GM21381 (cell line): Measurements from ENCODE around the gene GCNA.

Experiments used
- ATAC-seq: cut with Tn5 transposase; IDR thresholded peaks from one replicate; pipeline ENCODE4 v1.9.1; 2021; ENCODE audit warnings: mild to moderate bottlenecking, moderate library complexity; ENCODE audit not compliant: unreplicated experiment

The GCNA gene, protein sequence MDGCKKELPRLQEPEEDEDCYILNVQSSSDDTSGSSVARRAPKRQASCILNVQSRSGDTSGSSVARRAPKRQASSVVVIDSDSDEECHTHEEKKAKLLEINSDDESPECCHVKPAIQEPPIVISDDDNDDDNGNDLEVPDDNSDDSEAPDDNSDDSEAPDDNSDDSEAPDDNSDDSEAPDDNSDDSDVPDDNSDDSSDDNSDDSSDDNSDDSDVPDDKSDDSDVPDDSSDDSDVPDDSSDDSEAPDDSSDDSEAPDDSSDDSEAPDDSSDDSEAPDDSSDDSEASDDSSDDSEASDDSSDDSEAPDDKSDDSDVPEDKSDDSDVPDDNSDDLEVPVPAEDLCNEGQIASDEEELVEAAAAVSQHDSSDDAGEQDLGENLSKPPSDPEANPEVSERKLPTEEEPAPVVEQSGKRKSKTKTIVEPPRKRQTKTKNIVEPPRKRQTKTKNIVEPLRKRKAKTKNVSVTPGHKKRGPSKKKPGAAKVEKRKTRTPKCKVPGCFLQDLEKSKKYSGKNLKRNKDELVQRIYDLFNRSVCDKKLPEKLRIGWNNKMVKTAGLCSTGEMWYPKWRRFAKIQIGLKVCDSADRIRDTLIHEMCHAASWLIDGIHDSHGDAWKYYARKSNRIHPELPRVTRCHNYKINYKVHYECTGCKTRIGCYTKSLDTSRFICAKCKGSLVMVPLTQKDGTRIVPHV

DNA sequence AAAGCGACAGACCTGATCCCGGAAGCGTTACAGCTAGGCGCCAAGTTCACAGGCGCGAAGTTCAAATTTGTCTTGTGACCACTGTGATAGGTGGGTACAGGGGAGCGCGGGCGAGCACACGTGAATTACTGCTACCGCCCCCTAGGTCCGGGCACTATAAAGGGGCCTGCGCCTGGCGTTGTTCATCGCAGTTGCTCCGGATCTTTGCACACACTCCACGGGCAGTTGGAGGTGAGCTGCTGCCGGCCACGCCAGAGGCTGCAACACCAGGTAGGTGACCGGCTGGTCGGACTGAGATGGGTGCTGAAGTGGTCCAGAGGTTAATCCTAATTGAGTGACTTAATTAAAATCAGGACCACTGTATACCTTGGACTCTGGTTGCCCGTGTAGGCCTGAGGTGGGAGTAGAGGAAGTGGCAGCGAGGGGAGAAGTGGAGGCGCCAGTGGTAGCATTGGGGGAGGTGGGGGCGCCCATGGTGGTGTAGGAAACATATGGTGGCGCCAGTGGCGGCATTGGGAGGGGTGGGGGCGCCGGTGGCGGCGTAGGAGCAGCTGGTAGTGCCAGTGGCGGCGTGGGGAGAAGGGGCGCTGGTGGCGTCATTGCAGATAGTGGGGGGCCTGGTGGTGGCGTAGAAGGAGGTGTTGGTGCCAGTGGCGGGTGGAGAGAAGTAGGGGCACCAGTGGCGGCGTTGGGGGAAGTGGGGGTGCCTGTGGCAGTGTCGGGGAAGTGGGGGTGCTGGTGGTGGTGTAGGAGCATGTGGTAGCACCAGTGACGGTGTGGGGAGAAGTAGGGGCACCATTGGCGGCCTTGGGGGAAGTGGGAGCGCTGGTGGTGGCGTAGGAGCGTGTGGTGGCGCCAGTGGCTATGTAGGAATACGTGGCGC, at the start of gene GCNA:
Gene GCNA (plus strand): TSS at position 185 of the 883 bp plus-strand sequence. CDS start 2,385 bp downstream, outside the sequence.
- ATAC-seq, result no peak

DNA sequence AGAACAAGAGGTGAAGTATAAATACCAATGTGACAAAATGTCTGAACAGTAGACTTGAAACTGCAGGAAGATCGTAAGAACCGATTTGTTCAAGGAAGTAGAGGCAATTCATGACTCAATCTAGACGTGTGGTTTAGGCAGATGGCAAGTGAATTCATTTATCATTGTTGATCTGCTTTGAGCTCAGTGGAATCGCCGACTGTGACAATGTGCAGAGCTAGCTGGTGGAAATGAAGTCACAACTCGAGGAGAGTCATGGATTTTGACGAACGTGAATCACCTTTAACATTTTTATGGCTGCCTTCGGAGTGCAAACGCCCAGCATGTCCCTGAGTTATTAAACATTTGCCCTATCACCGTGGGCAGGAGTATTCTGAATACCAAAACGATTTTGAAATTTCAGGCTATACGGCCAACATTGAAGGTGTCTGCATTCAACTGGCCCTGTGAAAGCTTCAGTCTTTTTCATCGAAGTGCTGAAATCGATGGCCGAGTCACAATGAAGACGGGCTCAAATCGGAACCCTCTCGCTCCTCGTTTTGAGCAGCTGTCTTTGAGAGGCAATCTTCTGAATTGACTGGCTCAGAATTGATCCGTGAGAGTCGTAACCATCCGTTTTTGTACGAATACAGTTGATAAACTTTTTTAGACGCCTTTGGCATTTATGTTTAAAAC, 46.0 kb upstream of the GCNA start:
- ATAC-seq, result no peak

DNA sequence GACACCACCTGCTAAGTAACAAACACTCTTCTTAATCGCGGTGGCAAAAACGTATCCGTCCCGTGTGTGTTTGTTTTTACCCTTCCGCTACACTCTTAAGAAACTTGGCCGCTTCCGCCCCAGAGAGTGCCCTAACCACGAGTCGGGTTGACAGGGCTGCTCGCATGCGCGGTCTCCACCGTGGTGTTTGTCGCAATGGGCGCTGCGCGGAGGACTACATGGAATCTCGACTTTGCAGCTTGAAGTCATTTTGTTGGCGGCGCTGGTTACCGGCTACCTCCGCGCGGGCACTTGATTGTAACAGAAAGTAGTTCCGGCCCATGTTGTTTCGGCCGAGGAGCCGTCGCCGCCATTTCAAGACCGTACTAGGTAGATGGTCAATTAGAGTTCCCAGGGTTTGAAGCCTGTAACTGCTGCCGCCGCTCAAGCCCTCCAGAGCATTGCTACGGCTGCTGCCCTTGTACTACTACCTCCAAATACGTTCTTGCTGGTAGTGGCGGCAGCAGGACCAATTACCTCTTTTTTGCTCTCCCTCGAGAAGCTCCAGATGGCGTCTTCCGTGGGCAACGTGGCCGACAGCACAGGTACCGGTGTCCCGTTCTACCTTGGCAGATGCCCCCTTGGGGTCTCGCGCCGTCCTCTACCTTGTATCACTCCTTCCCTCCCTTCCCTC, 45.3 kb upstream of the GCNA start, which contains the start of gene OGT:
Gene OGT (plus strand): TSS at position 352 of the 673 bp plus-strand sequence. CDS start 196 bp downstream, at position 548.
- peak; percentile 82 for ATAC-seq

DNA sequence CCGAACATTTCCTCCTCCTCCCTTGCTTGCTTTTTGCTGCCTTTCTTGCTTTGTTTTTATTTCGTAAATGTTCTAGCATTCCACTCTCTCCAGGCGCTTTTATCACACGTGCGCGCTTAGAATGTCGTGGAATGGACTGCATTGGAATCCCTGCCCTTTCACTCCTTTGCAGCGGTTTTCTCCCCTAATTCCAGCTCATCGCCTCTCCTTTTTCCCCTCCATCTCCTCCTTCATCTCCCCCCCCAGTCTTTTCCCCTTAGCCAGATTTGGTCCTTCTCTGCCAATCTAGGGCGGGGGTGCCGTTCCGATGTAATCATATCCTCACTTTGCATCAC, 44.8 kb upstream of the GCNA start:
- no peak for ATAC-seq

DNA sequence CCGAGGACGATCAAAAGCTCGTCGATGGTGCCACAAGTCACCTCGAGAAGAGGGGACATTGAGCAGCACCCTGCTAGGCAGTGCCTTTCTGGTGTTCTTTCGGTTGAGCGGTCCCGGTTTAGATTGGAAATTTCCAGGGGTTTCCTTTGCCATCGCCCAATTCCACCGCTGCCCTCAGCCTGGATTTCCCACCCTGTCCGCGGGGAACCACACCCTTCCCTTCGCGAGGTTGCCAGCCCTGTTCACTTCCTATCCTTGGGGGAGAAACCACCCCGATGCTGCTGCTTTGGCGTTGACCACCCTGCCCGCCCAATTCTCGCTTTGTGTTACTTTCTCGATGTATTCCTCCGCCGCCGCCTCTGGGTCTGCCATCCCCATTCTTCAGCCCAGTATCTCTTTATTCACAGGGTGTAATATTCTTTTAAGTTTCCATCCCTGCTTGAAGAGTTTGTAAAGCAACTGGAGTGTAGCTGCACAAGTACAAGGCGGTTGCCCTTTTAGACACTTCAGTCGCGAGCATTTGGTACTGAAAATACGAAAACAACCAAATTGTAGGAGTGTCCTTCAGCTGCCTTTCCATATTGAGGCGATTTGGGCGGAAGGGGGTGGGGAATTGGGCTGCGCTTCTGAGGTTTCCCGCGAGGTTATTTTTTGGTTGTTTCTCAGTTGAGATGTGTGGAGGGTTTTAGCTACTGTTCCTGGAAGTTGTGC, 44.2 kb upstream of the GCNA start:
- no peak for ATAC-seq

DNA sequence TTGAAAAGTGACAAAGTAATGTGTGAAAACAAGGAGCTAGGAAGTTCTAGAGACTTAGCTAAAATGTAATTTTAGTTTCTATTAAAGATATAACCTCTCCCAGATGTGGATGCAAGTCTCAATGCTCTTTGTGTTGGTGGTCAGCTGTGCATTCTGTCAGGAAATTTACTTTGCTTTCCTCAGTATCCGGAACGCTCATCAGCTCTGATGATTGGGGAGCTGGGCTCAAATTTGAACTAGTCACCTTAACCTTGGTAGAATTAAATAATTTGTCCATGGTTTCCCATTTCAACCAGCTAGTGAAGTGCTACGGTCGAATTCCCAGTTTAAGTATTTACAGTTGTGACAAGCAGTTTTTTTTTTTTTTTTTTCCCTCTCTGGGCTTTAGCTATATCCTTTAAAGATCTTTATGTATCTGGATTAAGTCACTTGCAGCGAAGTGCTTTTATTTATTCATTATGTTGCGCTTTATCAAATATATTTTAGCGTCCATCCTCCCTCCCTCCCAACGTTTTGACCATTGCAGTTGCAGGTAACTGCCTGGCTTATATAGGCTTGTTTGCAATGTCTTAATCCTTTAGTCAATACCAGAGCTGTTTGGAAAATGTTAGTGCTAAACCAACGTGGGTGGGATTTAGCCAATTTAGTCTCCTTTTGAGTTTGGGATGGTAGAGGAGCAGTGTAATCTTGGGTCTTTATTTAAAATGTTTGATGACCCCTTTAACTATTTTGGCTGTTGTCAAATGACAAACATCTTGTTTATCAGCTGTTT, 43.3 kb upstream of the GCNA start:
- no peak for ATAC-seq

DNA sequence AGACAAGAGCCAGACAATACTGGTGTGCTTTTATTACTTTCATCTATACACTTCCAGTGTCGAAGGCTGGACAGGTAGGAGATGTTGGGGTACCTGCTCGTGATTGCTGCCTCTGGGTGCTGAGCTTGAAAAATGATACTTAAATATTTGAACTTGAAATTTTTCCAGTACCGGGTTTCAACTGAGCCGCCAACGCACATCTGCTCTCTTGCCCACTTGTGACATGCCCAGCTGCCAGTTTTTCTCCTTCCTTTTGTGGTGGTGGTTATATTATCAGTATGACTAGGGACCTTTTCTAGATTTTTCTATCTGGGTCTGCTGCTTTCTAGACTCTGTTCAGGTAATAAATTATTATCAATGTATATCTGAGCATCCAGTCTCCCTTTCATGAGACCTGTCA, 42.0 kb upstream of the GCNA start:
- no peak for ATAC-seq

DNA sequence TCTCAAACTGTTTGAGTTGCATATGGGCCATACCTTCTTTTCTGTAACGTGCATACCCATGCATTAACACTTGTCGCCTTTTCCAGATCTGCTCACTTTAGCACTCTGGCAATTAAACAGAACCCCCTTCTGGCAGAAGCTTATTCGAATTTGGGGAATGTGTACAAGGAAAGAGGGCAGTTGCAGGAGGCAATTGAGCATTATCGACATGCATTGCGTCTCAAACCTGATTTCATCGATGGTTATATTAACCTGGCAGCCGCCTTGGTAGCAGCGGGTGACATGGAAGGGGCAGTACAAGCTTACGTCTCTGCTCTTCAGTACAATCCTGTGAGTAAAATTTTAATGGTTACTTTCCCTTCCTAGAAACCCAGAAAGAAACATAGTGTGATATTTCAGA, 40.5 kb upstream of the GCNA start:
- ATAC-seq, result no peak

DNA sequence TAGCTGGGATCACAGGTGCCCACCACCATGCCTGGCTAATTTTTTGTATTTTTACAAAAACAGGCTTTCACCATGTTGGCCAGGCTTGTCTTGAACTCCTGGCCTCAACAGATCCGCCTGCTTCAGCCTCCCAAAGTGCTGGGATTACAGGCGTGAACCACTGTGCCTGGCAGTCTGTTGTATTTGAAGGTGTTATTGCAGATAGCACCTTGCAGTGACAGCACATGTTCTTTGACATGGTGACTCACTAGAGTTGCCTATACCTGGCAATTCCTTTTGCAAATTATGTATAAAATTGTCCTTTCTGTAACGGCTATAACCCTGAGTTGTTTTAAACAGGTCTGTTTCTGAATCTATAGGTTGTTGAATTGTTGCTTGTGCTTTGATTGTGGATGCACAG, 37.4 kb upstream of the GCNA start:
- no peak for ATAC-seq

DNA sequence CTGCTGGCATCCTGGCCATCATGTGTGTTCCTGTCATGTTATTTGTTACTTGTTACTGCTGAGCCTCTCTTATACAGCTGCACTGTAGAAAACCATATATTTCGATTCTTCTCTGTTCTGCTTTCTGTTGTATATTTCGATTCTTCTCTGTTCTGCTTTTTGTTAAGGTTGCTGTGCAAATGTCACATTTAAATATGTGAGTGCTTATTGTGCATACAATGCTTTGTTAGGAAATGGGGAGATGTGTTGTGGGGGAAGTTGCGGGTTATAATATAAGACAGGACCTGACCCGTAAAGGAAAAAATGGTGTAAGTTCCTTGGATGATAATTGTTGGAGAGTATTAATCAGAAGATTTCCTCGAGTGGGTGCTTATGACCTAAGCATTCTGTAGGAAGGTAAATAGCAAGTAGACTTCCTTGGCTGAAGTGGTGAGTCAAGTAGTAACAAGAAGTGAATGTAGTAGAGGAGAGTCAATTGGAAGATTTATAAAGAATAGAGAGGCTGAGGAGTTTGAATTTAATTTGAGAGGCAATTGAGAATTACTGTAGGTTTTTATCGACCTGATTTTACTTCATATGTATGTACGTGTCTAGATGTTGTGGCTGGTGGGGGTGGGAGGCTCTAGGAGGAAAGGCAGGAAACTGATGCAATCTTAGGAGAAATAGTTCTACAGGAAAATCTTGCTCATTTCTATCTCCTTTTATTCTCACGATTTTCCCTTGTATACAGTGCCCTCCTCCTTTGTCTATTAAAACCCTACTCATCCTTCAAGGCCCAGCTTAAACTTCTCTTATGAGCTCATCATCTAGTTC, 36.8 kb upstream of the GCNA start:
- ATAC-seq, result peak; percentile 78

DNA sequence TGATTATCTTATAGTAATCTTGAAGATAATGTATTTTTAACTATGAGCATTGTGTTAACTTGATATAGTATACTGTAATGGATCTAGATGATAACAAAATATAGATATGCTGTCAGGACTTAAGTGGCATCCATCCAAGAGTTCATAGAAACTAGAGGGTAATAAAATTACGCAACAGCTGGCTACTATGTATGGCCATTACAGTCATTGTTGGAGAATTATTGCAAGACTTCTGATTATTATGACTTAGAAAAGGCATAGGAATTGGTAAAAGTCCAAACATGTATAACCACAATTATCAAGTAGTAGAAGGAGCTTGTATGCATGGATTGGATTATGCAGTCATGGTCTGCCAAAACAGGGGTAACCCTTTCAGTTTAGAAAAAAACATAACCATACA, 35.8 kb upstream of the GCNA start:
- ATAC-seq, result no peak

DNA sequence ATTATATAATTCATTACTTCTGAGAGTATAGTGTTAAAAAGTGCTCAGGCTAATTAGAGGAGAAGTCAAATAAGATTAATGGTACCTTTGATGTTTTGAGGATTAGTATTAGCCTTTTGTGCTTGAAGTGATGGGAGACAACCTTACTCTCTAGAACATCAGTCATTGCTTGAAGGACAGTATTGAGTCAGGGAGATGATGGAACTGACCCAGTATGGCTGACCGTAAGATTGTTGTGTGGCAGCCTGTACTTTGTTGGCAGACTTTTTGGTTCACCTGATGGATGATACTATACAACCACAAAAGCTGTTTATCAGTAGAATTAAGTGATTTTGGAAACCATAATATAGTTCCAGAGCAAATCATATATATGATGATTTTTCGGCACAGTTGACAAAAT, 35.4 kb upstream of the GCNA start:
- no peak for ATAC-seq

DNA sequence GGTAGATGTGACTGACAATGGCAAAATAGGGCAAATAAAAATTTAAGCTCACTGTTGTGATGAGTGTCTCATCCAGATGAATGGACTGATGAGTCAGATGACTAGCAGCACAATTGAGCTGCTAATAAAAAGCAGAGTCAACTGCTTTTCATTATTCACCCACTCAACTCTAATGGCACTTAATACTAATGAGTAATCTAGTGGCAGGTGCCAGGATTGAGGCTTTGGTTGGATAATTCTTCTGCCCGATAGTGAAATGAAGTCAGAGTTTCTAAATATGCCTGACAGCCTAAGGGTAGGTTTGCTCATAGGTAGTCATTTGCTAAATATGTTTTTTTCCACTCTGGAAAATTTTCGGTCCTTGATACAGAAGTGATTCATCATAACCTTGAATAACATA, 34.9 kb upstream of the GCNA start:
- no peak for ATAC-seq

DNA sequence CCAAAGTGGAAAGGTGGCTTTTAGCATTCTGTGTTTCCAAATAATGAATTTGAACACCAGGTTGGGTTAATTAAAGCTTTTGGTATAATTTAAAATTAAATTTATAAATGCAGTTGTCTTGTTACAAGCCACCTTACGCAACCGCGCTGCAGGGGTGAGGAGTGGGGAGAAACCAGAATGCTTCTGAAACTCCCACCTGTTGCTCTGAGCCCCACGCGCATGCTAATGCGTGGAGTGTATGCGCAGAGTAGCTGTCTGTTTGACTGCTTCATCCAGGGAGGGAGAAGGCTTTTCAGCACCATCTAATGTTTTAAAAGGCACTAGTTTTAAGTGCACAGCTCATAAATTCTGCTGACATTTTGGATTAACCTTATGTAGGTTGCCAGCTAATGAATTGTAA, 32.9 kb upstream of the GCNA start:
- ATAC-seq, result no peak

DNA sequence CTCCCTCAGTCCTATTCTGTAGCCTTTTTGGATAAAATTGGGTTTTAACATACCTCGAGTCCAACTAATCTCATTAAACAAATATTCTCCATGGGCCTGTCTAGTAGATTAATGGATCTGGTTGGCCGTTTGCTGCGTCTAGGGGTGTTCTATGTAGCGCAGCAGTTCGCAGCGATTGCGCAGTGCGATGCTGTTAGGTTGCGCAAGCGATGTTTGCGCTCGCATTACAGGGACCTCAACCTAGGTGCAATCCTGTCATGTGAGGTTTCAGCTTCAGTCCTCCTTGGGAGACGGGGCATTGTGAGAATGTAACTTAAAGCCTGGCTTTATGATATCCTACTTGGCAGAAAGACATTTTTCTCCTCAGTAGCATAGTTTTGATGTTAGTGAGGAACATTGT, 31.4 kb upstream of the GCNA start:
- ATAC-seq, result no peak

DNA sequence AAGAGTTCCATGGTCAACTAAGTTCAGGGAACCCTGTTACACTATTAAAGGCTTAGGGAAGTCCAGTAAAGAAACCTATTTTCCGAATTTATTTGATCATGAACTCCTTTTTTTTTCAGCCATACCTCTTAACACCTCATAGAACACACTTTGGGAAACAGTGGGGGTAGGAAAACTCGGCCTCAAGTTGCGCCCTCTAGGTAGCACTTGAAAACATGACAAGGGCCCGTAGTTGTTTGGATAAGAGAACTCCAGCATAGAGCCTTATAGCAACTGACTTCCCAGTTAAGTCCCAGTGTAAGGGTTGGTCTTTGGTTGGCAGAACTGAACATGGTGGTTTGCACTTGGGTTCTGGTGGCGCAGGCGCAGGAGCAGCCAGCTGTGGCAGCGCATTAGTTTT, 30.9 kb upstream of the GCNA start:
- no peak for ATAC-seq

DNA sequence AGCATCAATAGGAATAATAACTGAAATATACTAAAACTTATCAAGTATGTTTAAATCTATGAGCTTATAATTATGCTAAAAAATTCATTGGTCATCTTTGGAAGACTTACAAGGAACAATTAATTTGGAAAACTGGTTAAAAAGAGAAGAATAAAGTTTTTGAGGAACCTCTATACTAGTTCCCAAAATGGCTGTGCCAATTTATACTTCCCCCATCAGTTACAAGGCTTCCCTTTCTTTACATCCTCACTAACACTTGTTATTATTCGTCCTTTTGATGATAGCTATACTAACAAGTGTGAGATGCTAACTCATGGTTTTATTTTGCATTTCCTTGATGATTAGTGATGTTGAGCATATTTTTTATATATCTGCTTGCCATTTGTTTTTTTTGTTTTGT, 28.3 kb upstream of the GCNA start:
- ATAC-seq, result no peak

DNA sequence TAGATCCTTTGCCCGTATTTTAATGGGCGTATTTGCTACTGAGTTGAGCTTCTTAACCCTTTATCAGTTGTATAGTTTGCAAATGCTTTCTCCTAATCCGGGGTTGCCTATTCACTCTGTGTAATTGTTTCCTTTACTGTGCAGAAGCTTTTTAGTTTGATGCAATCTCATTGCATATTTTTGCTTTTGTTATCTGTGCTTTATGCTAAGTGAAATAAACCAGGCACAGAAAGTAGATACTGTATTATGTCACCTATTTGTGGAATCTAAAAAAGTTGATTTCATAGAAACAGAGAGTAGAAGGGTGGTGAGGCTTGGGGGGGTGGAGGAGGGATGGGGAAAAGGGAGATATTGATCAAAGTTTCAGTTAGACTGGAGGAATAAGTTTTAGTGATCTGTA, 27.7 kb upstream of the GCNA start:
- ATAC-seq, result no peak
